Erythroblast (primary cell): ENCODE data around the gene GBX2.

Experiments
- DNase-seq, 2 experiments: peaks; one replicate each; lab custom pipeline; 2025; lab: John Stamatoyannopoulos, UW
- GATA1 ChIP-seq: IDR thresholded peaks from 2 replicates; pipeline ENCODE4 v1.6.1; 2011; ENCODE audit warnings: low read depth, mild to moderate bottlenecking, control low read depth, low read length, moderate library complexity
- POLR2A ChIP-seq: IDR thresholded peaks from 2 replicates; pipeline ENCODE4 v1.6.1; 2011; ENCODE audit warnings: mild to moderate bottlenecking, low read length

Gene GBX2

GRCh38 chr2:236205867-236206645 lies 37.9 kb upstream of the GBX2 start:
- no peak for DNase-seq
- TF ChIP-seq POLR2A (no peak), GATA1 (no peak)

DNA sequence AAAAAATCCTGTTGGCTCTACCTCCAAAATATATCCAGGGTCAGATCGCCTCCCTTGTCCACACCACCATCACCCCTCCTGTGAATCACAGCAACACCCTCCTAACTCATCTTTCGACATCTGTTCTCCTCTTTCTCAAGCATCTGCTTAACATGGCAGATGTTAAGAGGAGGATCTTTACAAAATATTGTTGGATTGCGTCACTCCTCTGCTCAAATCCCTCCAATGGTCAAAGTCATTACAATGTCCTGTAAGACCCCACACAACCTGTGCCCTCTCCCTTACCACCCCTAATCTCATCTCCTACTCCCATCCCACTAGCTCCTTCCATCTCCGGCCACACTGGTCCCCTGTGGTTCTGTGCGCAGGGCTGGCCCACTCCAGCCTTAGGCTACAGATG lies 36.8 kb upstream of the GBX2 start:
- TF ChIP-seq POLR2A (no peak), GATA1 (no peak)
- DNase-seq, result no peak

DNA sequence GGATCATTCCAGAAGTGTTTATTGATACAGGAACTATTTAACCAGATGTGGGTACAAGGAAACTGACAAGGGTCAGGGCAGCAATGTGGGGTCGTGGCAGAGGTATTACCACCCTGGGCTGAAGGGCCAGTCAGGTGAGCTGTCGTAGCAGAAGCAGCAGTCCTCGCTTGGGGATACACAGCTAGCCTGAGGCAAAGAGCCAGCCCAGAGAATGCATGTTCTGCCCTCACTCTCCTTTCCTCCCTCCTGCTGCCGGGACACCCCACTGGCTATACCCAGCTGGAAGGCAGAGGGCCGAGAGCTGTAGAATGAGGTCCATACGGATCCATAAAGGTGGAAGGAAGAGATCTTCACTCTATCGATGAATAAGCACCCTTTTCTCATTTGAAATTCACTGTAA lies 32.2 kb upstream of the GBX2 start:
- TF ChIP-seq GATA1, result no peak
- no peak for TF ChIP-seq POLR2A
- no peak for DNase-seq

DNA sequence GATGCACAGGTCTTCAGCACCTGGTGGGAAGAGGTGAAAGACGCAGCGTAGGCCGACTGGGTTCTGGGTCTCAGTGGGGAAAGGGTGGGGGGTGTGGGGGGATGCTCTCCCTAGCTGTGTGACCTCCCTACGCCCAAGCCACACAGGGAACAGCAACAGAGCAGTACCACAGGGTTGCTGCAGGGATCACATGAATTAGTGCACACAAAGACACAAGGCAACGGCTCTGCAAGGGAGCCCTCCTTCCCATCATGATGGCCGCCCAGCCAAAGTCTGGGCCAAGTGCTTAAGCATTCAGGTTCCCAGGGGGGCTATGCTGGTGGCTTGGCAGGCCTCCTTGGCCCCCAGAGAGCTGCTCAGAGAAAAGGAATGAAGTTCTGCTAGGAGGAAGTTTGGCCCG lies 28.2 kb upstream of the GBX2 start:
- DNase-seq, result no peak
- TF ChIP-seq POLR2A (no peak), GATA1 (no peak)

DNA sequence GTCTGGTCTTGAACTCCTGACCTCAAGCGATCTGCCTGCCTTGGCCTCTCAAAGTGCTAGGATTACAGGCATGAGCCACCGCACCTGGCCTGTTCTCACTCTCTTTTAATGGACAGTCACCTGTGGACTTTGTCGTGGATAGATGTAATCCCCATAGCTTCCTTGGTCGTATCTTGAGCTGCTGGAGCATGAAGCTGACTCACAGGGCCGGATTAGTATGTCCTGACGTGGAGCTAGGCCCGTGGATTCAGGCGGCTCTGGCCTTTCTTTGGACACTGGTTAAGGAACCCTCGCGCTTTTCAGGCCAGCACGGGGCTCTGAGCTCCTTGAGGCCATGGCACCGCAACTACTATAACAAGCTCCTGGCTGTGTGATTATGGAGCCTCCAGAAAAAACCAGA lies 27.5 kb upstream of the GBX2 start:
- no peak for DNase-seq
- TF ChIP-seq POLR2A (no peak), GATA1 (no peak)

GRCh38 chr2:236194786-236195185 lies 26.6 kb upstream of the GBX2 start:
- TF ChIP-seq GATA1 (no peak), POLR2A (no peak)
- no peak for DNase-seq

DNA sequence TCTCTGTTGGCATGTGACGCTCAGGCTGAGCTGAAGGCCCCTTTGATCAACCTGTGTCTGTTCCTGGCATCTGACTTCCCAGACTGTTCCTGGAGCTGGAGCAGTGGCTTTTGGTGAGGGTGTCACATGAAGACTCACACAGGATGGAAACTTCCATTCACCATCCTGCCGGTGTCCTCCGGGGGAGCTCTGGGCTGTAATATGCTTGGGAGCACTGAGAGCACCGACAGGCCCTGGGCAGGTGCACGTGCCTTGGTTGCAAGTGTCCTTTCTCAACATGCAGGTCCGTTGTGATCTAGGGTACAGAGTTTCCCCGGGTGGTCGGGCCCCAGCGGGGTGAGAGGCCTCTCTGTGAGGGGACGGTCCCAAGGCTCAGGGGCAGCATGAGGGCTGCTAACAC lies 24.8 kb upstream of the GBX2 start:
- no peak for DNase-seq
- TF ChIP-seq POLR2A (no peak), GATA1 (no peak)

- no peak for DNase-seq
- TF ChIP-seq GATA1 (no peak), POLR2A (no peak)
These were observed 22.5 kb upstream of the GBX2 start for GRCh38 chr2:236190674-236191073.

- no peak for DNase-seq
- TF ChIP-seq POLR2A, result no peak
These were observed 16.5 kb upstream of the GBX2 start for GRCh38 chr2:236184701-236185100.

DNA sequence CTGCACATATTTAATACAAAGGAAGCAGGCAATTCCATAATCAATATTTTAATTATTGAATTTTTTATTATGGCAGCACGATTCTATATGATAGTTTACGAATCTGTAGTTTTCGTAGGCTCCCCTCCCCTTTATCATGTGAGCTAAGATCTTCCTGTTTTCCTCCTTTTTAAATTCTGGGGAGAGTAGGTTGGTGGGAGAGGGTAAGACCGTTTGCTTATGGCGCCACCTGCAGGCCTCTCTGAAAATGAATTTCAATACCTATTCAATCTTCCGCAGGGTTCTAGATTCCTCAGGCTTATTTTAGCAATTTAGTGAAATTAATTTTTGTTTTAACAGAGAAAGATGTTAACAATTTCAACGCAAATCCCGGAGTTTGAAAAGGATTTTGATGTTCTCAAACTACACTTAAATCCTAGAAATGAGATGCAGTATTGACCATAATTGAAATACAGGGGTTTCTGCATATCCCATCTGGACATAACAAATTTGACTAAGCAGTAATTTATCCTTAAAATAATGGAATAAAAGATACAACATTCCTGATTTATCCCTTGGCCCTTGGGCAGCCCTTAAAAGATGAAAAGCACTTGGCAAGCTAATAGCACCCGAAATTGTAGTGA lies 12.8 kb upstream of the GBX2 start:
- TF ChIP-seq GATA1 (no peak), POLR2A (no peak)
- DNase-seq, result peak; percentile 49 to 72

- TF ChIP-seq GATA1, result no peak
- TF ChIP-seq POLR2A, result no peak
- DNase-seq, result no peak
These were observed 12.1 kb upstream of the GBX2 start for GRCh38 chr2:236180076-236180816.

DNA sequence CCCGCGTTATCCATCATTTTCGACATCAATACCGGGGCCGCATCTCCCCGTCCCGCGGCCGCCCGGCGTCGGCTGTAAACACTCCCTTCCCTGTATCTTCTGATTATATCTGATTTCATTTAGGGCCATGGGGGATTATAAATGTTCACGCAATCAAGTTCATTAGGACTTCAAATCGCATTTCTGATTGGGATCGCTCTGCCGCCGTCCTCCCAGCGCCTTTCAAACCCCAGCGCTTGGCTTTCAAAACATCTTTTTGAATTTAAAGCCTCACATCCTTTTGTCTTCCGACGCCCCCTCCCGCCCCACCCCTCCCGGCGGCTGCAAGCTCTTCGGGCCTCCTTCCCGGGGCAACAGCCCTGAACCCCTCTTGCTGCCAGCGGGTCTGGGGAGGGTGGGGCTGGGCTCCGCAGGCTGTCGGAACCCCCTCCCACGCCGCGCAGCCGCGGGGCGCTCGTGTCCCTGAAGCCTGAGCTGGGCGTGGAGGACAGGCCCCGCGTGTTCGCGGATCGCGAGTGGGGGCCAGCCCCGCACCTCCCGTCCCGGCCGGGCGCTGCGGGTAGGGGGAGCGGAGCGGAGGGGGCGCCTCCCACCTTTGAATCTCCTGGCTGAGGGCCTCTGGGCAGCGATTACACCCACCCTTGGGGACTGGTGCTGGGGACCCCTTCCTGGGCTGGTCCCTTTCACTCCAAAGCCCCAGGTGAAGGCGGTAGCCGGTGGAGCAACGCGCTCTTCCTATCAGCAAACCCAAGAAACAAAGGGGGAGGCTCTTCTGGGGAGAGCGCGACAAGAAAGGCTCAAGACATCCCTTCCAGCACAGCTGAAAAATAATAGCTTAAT lies 11.3 kb upstream of the GBX2 start:
- DNase-seq, result no peak
- TF ChIP-seq POLR2A (no peak), GATA1 (no peak)

DNA sequence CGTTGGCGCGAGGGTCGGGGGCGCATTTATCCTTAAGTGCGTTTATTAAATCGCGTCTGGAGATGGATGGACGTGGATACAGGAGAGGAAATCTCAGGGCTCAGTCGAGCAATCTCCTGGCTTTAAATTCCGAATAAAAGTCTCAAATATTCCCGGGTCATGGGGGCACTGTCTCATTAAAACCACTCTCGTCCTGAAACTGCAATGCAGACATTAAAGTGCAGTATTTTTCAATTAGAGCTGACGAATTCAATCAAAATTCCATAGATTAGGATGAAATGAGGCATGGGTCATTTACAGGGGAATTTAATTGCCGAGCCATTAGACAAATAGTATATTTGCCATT lies 10.7 kb upstream of the GBX2 start:
- TF ChIP-seq GATA1, result no peak
- DNase-seq, result no peak
